Duodenal mucosa (tissue), 2 donors: ENCODE data around the gene ATP8A2.
A peak's percentile ranks its signal among the peaks of the same experiment; 100 is the strongest.

Experiments used
- H3K27ac ChIP-seq: one replicate; pipeline ENCODE4 v1.7.0; 2013; ENCODE audit warnings: low read depth, low read length
- H3K27me3 ChIP-seq, 2 donors: one replicate each; pipeline ENCODE4 v1.7.0; 2013; ENCODE audit warnings: low read length in 2 of 2, control low read depth in 1 of 2; ENCODE audit not compliant: insufficient read depth in 2 of 2, control insufficient read depth in 1 of 2
- H3K36me3 ChIP-seq, 2 donors: one replicate each; pipeline ENCODE4 v1.7.0; 2013; ENCODE audit warnings: low read length in 2 of 2, control low read depth in 1 of 2; ENCODE audit not compliant: insufficient read depth in 2 of 2, control insufficient read depth in 1 of 2
- H3K4me1 ChIP-seq, 2 donors: one replicate each; pipeline ENCODE4 v1.7.0; 2013; ENCODE audit warnings: low read length in 2 of 2, control low read depth in 1 of 2; ENCODE audit not compliant: insufficient read depth in 2 of 2, control insufficient read depth in 1 of 2
- H3K4me3 ChIP-seq, 2 donors: one replicate each; pipeline ENCODE4 v1.7.0; 2013; ENCODE audit warnings: low read length in 2 of 2, low read depth in 1 of 2
- H3K9ac ChIP-seq, 2 donors: one replicate each; pipeline ENCODE4 v1.7.0; 2013; ENCODE audit warnings: low read length in 2 of 2, low read depth in 1 of 2
- H3K9me3 ChIP-seq, 2 donors: one replicate each; pipeline ENCODE4 v1.7.0; 2013; ENCODE audit warnings: low read length in 2 of 2, control low read depth in 1 of 2; ENCODE audit not compliant: control insufficient read depth in 1 of 2

ATP8A2 gene

GRCh38 chr13:26037302-26037701, 665.5 kb downstream of the ATP8A2 start:
- Histone ChIP-seq H3K27ac (no peak overlapping the region), H3K4me3 (no peak overlapping the region), H3K36me3 (no peaks in the 10 kb centered on the region), H3K27me3 (no peaks in the 10 kb centered on the region), H3K4me1 (no peaks in the 10 kb centered on the region), H3K9ac (no peak overlapping the region), H3K9me3 (no peaks in the 10 kb centered on the region)

GRCh38 chr13:26038931-26039475, 667.2 kb downstream of the ATP8A2 start:
- Histone ChIP-seq H3K9ac (no peak overlapping the region), H3K4me1 (no peaks in the 10 kb centered on the region), H3K27ac (no peak overlapping the region), H3K36me3 (no peaks in the 10 kb centered on the region), H3K9me3 (no peaks in the 10 kb centered on the region), H3K4me3 (no peak overlapping the region), H3K27me3 (no peaks in the 10 kb centered on the region)

GRCh38 chr13:26041444-26041843, 669.7 kb downstream of the ATP8A2 start:
- Histone ChIP-seq H3K4me3 (no peak overlapping the region), H3K4me1 (no peaks in the 10 kb centered on the region), H3K27me3 (no peaks in the 10 kb centered on the region)

GRCh38 chr13:26042785-26043184, 671.0 kb downstream of the ATP8A2 start:
- H3K36me3 ChIP-seq: no peaks in the 10 kb centered on the region

More at GRCh38 chr13:26041444-26041843, 669.7 kb downstream of the ATP8A2 start:
- no peak overlapping the region for H3K9ac ChIP-seq
- H3K9me3 ChIP-seq: no peaks in the 10 kb centered on the region
- no peak overlapping the region for H3K27ac ChIP-seq
- no peaks in the 10 kb centered on the region for H3K36me3 ChIP-seq

GRCh38 chr13:26045142-26045541, 673.4 kb downstream of the ATP8A2 start:
- Histone ChIP-seq H3K9ac (no peak overlapping the region), H3K4me3 (no peak overlapping the region), H3K27me3 (peaks cover 14 to 20% of the 10 kb centered on the region in 2 donors), H3K36me3 (no peaks in the 10 kb centered on the region), H3K4me1 (no peaks in the 10 kb centered on the region), H3K9me3 (no peaks in the 10 kb centered on the region), H3K27ac (no peak overlapping the region)

More at GRCh38 chr13:26042785-26043184, 671.0 kb downstream of the ATP8A2 start:
- Histone ChIP-seq H3K9me3 (no peaks in the 10 kb centered on the region), H3K4me1 (no peaks in the 10 kb centered on the region), H3K9ac (no peak overlapping the region), H3K27me3 (no peaks in the 10 kb centered on the region), H3K4me3 (no peak overlapping the region), H3K27ac (no peak overlapping the region)

- H3K27ac ChIP-seq: no peak overlapping the region
- H3K9ac ChIP-seq: no peak overlapping the region
- H3K27me3 ChIP-seq: peaks cover 21 to 33% of the 10 kb centered on the region in 2 donors
- H3K4me3 ChIP-seq: no peak overlapping the region
- H3K36me3 ChIP-seq: no peaks in the 10 kb centered on the region
- no peaks in the 10 kb centered on the region for H3K9me3 ChIP-seq
- no peaks in the 10 kb centered on the region for H3K4me1 ChIP-seq
These were observed 674.9 kb downstream of the ATP8A2 start for GRCh38 chr13:26046639-26047038.

GRCh38 chr13:26047040-26047439, 675.3 kb downstream of the ATP8A2 start:
- Histone ChIP-seq H3K36me3 (no peaks in the 10 kb centered on the region), H3K27me3 (peaks cover 22 to 33% of the 10 kb centered on the region in 2 donors), H3K27ac (no peak overlapping the region), H3K4me3 (no peak overlapping the region), H3K4me1 (no peaks in the 10 kb centered on the region), H3K9ac (no peak overlapping the region), H3K9me3 (no peaks in the 10 kb centered on the region)

- Histone ChIP-seq H3K9me3 (no peaks in the 10 kb centered on the region), H3K4me1 (no peaks in the 10 kb centered on the region), H3K9ac (no peak overlapping the region), H3K27ac (no peak overlapping the region), H3K36me3 (no peaks in the 10 kb centered on the region), H3K4me3 (no peak overlapping the region), H3K27me3 (peaks cover 30 to 41% of the 10 kb centered on the region in 2 donors)
These were observed 677.0 kb downstream of the ATP8A2 start for GRCh38 chr13:26048741-26049140.

- no peaks in the 10 kb centered on the region for H3K9me3 ChIP-seq
- no peak overlapping the region for H3K4me3 ChIP-seq
- no peak overlapping the region for H3K9ac ChIP-seq
- no peak overlapping the region for H3K27ac ChIP-seq
- H3K4me1 ChIP-seq: no peaks in the 10 kb centered on the region
- peaks cover 30 to 41% of the 10 kb centered on the region in 2 donors for H3K27me3 ChIP-seq
- no peaks in the 10 kb centered on the region for H3K36me3 ChIP-seq
These were observed 678.9 kb downstream of the ATP8A2 start for GRCh38 chr13:26050568-26051230.

GRCh38 chr13:26051231-26051656, 679.5 kb downstream of the ATP8A2 start:
- Histone ChIP-seq H3K27me3 (peaks cover 30 to 41% of the 10 kb centered on the region in 2 donors), H3K27ac (no peak overlapping the region), H3K9ac (no peak overlapping the region)

More at GRCh38 chr13:26051231-26051656, 679.5 kb downstream of the ATP8A2 start:
- H3K4me1 ChIP-seq: no peaks in the 10 kb centered on the region
- peak overlapping the region; percentile 26 to 43 for H3K4me3 ChIP-seq
- H3K36me3 ChIP-seq: no peaks in the 10 kb centered on the region
- H3K9me3 ChIP-seq: no peaks in the 10 kb centered on the region
